ENCODE data around the gene ELAC1.
"Not testable (repeated sequence)": the region's sequence is repeated elsewhere in the genome, so short reads cannot be mapped to it uniquely, and the experiment has no call there.

ELAC1 gene, protein sequence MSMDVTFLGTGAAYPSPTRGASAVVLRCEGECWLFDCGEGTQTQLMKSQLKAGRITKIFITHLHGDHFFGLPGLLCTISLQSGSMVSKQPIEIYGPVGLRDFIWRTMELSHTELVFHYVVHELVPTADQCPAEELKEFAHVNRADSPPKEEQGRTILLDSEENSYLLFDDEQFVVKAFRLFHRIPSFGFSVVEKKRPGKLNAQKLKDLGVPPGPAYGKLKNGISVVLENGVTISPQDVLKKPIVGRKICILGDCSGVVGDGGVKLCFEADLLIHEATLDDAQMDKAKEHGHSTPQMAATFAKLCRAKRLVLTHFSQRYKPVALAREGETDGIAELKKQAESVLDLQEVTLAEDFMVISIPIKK

DNA sequence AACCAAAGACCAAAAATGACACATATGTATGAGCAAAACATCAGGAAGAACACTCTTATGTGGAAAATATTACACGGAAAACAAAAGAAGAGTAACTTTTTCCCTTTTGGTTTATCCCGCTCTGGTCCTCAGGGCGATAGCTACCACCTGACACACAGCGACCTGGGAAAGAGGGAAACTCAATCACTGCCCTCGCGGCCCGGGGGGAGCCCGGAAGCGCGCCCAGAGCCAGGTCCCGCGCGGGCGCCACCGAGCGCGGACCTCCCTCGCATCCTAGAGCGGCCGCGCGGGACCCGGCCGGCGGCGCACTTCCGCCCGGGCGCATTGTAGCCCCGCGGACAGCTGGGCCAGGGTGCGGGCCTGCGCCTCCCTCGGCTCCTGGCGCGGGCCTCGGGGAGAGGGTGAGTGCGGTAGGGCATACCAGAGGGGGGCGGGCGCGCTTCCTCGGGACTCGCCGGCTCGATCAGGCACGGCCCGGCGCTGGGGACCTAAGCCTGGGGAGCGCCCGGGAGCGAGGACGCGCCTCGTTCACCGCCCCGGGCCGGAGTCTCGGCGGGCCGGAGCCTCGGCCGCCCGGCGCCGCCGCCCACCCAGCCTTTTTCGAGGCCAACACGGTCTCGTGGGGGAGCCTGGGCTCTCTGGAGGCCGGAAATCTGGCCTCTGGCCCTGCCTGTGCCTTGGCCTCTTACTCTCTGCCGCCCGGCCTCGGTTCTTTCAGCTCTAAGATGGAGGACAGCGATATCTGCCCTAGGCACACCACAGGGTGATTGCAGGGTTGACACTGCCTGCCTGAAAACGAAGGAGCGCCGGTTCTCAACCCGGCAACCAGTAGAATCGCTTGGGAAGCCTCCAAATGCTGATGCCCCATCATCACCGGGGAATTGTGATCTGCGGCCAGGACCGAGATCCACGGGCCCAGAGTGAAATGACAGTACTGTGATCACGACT lies at the start of gene ELAC1:
TSS of gene ELAC1 (plus strand) at position 327 of the 948 bp plus-strand sequence. CDS start 6,365 bp downstream, outside the sequence.
- peak; percentile 5 to 53 (median 40) for DNase-seq (ENCODE audit: low read depth in 4 of 4, low spot score in 1 of 4)

DNA sequence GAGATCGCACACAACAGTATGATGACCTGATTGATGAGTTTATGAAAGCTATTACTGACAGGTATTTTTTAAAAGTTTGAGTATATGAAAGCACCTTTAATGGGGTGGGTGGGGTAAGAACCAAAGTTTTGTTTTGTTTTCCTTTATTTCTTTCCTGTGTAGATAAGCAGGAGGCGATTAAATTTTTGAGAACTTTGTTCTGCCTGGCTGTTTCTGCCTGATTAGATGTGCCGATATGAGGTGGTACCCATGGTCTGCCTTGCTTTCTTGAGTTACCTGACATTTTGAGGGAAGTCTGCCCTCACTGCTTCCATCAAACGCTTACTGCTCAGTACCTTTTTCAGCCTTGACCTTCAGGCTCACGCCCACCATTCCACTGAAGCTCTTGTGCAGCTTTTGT lies 49.7 kb upstream of the ELAC1 start:
- DNase-seq (ENCODE audit: low read depth in 4 of 4, low spot score in 1 of 4), result no peak

DNA sequence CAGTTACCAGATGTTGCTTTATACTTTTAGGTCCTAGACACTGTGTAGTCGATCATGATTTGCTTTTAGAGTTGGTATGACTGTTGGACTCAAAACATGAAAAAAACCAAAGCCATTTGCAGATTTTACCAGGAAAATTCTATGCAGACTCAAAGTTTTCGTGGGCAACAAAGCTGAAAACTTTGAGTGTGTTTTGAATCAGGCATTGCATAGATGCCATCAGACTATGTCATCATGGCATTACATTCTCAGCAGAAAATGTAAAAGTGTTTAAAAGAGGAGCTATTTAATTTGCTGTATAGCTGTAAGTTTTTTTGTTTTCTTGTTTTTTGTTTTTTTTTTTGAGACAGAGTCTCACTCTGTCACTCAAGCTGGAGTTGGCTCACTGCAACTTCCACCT lies 43.5 kb upstream of the ELAC1 start:
- no peak for DNase-seq (ENCODE audit: low read depth in 4 of 4, low spot score in 1 of 4)

DNA sequence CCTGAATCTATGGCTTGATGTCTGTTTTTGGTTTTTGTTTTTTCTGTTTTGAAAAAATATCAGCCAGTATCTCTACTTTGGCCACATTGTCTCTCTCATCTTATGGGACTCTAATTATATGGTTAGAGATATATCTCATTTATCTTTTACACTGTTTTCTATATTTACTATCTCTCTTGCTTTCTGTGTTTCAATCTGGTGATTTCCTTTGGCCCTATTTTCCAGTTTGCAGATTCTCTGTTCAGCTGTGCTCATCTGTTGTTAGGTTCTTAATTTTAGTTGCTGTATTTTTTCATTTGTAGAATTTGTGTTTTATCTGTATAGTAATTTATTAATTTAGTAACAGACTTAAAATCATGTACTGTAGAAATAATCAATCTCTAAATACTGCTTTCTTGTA lies 41.3 kb upstream of the ELAC1 start:
- DNase-seq (ENCODE audit: low read depth in 4 of 4, low spot score in 1 of 4), result no peak

- DNase-seq (ENCODE audit: low read depth in 4 of 4, low spot score in 1 of 4), result no peak
Observed at GRCh38 chr18:50928551-50928950, 39.3 kb upstream of the ELAC1 start.

GRCh38 chr18:50933684-50934083 lies 34.2 kb upstream of the ELAC1 start:
- no peak for DNase-seq (ENCODE audit: low read depth in 4 of 4, low spot score in 1 of 4)

DNA sequence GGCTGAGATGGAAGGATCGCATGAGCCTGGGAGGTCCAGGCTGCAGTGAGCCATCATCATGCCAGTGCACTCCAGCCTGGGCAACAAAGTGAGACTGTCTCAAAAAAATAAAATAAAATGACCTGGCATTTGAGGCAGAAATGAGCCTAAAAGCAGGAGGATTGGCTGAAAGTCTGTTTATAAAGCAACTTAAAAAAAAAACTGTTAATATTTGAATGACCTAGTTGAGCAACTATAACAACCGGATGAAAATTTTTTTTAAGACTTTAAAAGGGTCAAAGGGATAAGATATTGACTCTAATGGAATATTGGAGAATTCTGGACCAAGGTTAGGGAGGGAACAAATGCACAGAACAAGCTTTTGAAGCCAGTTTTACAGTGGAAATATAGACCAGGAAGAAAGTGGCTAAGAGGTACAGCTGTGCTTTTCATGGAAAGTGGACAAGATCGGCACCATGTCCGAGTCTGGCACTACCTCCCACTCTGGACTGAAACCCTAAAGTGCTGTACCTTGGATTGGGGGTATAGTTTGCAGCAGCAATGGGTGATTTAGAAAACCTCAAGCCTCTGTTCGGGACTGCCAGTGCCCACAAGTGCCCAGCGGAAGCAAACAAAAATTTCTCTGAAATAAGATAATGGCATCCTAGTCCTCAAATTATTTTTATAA lies 33.2 kb upstream of the ELAC1 start:
- no peak for DNase-seq (ENCODE audit: low read depth in 4 of 4, low spot score in 1 of 4)

GRCh38 chr18:50935493-50936191 lies 32.2 kb upstream of the ELAC1 start:
- no peak for DNase-seq (ENCODE audit: low read depth in 4 of 4, low spot score in 1 of 4)

DNA sequence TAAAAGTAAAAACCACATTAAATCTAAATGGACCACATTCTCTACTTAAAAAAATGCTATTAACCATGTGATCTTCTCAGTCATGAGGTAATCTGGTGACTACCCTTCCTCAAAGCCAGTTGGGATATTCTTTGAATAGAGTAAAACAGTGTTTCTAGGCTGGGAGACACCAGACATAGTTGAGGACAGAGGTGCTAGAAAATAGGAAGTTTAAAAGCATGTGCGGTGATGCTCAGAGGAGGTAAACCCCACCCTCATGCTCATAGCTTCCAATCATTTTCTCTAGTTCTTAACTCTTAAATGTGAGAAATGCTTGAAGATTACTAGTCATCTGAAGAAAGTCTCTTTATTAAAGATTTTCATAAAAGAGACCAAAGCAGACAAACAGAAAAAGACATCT lies 30.7 kb upstream of the ELAC1 start:
- DNase-seq (ENCODE audit: low read depth in 4 of 4, low spot score in 1 of 4), result no peak

GRCh38 chr18:50938912-50939311 lies 28.9 kb upstream of the ELAC1 start:
- DNase-seq (ENCODE audit: low read depth in 4 of 4, low spot score in 1 of 4), result no peak

GRCh38 chr18:50944245-50944932 lies 23.5 kb upstream of the ELAC1 start:
- DNase-seq (ENCODE audit: low read depth in 4 of 4, low spot score in 1 of 4), result no peak

DNA sequence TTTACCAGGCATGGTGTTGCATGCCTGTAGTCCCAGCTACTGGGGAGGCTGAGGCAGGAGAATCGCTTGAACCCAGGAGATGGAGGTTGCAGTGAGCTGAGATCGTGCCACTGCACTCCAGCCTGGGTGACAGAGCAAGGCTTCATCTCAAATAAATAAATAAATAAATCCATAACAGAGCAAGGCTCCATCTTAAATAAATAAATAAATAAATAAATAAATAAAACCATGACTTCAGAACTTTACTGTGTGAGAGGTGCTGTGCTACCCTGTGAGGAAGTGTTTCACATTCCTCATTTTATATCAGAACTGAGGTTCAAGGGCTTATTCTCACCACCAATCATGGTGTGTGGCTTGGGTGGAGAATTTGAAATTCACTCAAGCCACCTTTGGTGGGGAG lies 21.9 kb upstream of the ELAC1 start:
- DNase-seq (ENCODE audit: low read depth in 4 of 4, low spot score in 1 of 4), result not testable (repeated sequence)

- no peak for DNase-seq (ENCODE audit: low read depth in 4 of 4, low spot score in 1 of 4)
Observed at GRCh38 chr18:50947899-50948298, 19.9 kb upstream of the ELAC1 start.

DNA sequence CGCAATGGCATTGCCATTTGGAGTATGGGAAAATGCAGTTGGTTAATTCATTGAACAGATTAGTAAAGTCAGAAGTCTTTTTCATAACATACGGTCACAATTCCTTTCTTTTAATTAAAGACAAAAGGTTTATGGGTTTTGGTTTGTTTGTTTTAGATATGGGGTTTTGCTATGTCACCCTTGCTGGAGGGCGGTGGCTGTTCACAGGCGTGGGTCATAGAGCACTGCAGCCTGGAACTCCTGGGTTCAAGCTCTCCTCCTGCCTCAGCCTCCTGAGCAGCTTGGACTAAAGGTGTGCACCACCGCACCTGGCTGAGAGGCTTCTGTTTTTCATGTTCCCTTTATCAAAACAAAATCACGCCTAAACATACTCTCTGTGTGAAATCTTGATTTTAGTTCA lies 18.7 kb upstream of the ELAC1 start:
- no peak for DNase-seq (ENCODE audit: low read depth in 4 of 4, low spot score in 1 of 4)

GRCh38 chr18:50950626-50951025 lies 17.2 kb upstream of the ELAC1 start:
- no peak for DNase-seq (ENCODE audit: low read depth in 4 of 4, low spot score in 1 of 4)

DNA sequence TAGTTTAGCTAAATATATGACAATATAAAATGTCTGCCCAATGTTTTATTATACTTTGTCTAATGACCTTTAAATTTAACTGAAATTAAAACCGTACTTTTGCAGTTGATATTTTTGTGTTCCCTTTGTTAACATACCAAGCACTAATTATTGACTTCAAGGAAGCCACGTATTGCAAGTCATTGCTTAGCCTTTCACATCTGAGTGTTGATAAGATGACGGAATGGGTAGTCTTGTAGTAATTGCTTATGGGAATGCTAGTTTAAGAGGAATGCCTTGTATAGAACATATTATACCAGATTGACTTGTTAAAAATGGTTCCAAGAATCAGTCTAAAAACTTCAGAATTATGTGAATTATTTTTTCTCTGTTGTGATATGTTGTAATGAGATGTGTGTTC lies 14.0 kb upstream of the ELAC1 start:
- DNase-seq (ENCODE audit: low read depth in 4 of 4, low spot score in 1 of 4), result no peak

DNA sequence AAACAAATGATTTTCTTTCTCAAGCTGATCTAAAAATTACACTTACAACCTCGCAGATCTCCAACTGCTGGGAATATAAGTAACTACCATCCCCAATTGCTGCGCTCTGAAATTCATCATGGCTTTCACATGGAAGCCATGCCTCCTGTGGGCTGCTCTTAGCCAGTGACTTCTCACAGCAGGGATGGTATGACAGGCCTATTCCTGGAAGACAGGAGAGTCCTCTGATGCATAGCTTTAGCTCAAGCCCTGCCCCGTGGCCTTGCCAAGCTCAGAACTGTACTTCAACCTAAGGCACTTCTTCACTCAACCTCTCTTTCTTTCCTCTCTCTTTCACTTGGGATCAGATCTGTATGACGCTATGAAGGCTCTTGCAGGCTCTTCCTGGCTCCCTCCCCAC lies 12.6 kb upstream of the ELAC1 start:
- no peak for DNase-seq (ENCODE audit: low read depth in 4 of 4, low spot score in 1 of 4)

- no peak for DNase-seq (ENCODE audit: low read depth in 4 of 4, low spot score in 1 of 4)
Observed at GRCh38 chr18:50956116-50956515, 11.7 kb upstream of the ELAC1 start.

GRCh38 chr18:50961974-50962373 lies 5.9 kb upstream of the ELAC1 start:
- no peak for DNase-seq (ENCODE audit: low read depth in 4 of 4, low spot score in 1 of 4)

DNA sequence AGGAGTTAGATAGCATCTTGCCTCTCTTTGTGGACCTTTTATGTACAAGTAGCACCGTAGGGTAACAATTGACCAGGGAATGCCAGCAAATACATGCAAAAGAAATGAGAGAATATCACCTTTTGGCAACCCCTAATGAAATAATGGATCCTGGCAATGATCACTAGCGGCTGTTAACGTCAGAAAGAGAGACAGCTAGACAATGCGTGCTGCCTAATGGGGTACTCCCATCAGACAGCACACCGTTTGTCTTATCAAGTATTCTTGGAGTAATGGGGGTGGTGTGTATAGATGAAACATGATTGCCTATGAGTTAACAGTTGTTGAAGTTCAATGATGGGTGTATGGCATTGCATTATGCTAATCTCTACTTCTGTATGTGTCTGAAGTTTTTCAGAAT lies 1.6 kb downstream of the ELAC1 start:
- no peak for DNase-seq (ENCODE audit: low read depth in 4 of 4, low spot score in 1 of 4)

Data from stimulated activated CD4-positive, alpha-beta T cell treated with anti-CD3 and anti-CD28 coated beads, Interleukin-1b, Interleukin-23, amount 100 ng/mL, for 24 hours (primary cell).